Endothelial cell of umbilical vein (primary cell): Measurements from ENCODE around the gene EDAR. TPM values are rescaled to one million over a fixed set of nuclear protein-coding genes. Genes with fewer than 3 reads are reported as not detected.

ENCODE experiments used
- BruUV-seq: library from RNA; stranded (reverse); fragments of 400-500 nt; replicated peaks from 2 replicates; lab custom pipeline; 2021; lab: Mats Ljungman, UMichigan
- CTCF ChIA-PET: fragments of 300-600, 350-600 bp; sonication (Branson Sonifier 250); formaldehyde crosslinking; loops from one replicate; lab custom pipeline; 2021; ENCODE audit warnings: antibody characterized with exemption, inconsistent platforms; lab: Charles Lee
- POLR2A ChIA-PET: fragments of 300-600, 350-600 bp; sonication (Branson Sonifier 250); formaldehyde crosslinking; loops from one replicate; lab custom pipeline; 2021; ENCODE audit warnings: antibody characterized with exemption, inconsistent platforms; lab: Charles Lee
- DNase-seq: peaks from one replicate; pipeline ENCODE4 v3.0.0-alpha.2; 2011; ENCODE audit warnings: low read depth, low spot score
- FAIRE-seq: peaks from 2 replicates; lab custom pipeline; 2011; peaks lifted over from hg19 to GRCh38; lab: Jason Lieb, UNC
- H2AFZ ChIP-seq: 2 replicates; pipeline ENCODE4 v1.6.0; 2012; ENCODE audit warnings: low read depth, low read length, control low read depth, inconsistent platforms
- H3K27ac ChIP-seq: 2 replicates; pipeline ENCODE4 v1.5.1; 2011; ENCODE audit warnings: low read depth, mild to moderate bottlenecking, control low read depth, low read length, moderate library complexity; ENCODE audit not compliant: insufficient read depth
- H3K27me3 ChIP-seq, 2 experiments: 2 replicates each; pipeline versions ENCODE4 v1.6.0 to v1.6.1; 2011; ENCODE audit warnings: low read length in 2 of 2, mixed read lengths in 1 of 2; ENCODE audit not compliant: control insufficient read depth in 2 of 2, insufficient read depth in 2 of 2
- H3K36me3 ChIP-seq, 2 experiments: 2 replicates in 1 of 2; 3 replicates in 1 of 2; pipeline ENCODE4 v1.5.1; 2011; ENCODE audit warnings: low read length in 2 of 2, mild to moderate bottlenecking in 1 of 2, moderate library complexity in 1 of 2; ENCODE audit not compliant: control insufficient read depth in 2 of 2, insufficient read depth in 2 of 2; ENCODE audit errors: extremely low read depth in 1 of 2
- H3K4me1 ChIP-seq: 3 replicates; pipeline ENCODE4 v1.5.1; 2011; ENCODE audit warnings: mild to moderate bottlenecking, low read length; ENCODE audit not compliant: control insufficient read depth, insufficient read depth; ENCODE audit errors: extremely low read depth
- H3K4me2 ChIP-seq: 2 replicates; pipeline ENCODE4 v1.6.1; 2011; ENCODE audit warnings: low read length, control low read depth, mixed read lengths; ENCODE audit not compliant: insufficient read depth
- H3K4me3 ChIP-seq, 3 experiments: fragments of 200-600 bp in 1 of 3; sonication (generic), shearing (Covaris generic) in 1 of 3; replicated peaks in 1 of 3; 2 replicates each; pipeline ENCODE4 v1.5.1; 2011 to 2016; ENCODE audit warnings: control low read depth in 3 of 3, low read length in 3 of 3, mild to moderate bottlenecking in 2 of 3, inconsistent platforms in 1 of 3, low read depth in 1 of 3, moderate library complexity in 1 of 3; ENCODE audit not compliant: insufficient read depth in 1 of 3
- H3K79me2 ChIP-seq: 2 replicates; pipeline ENCODE4 v1.6.0; 2012; ENCODE audit warnings: low read length, inconsistent platforms; ENCODE audit not compliant: control insufficient read depth, insufficient read depth
- H3K9ac ChIP-seq: replicated peaks from 2 replicates; pipeline ENCODE3; 2011; ENCODE audit warnings: low read length, control low read depth; ENCODE audit not compliant: insufficient read depth; ENCODE audit errors: extremely low read depth
- H3K9me1 ChIP-seq: replicated peaks from 3 replicates; pipeline ENCODE4 v1.6.0; 2011; ENCODE audit warnings: mild to moderate bottlenecking, low read length; ENCODE audit not compliant: control insufficient read depth, insufficient read depth; ENCODE audit errors: extremely low read depth
- H3K9me3 ChIP-seq: replicated peaks from 2 replicates; pipeline ENCODE4 v1.5.1; 2012; ENCODE audit warnings: low read length, inconsistent platforms; ENCODE audit not compliant: control insufficient read depth, insufficient read depth
- H4K20me1 ChIP-seq: replicated peaks from 2 replicates; pipeline ENCODE3; 2011; ENCODE audit warnings: mild to moderate bottlenecking, low read length; ENCODE audit not compliant: control insufficient read depth, insufficient read depth; ENCODE audit errors: extremely low read depth
- CTCF ChIP-seq, 2 donors: IDR thresholded peaks; 1 replicate in 1 of 2; 2 replicates in 1 of 2; pipeline ENCODE4 v1.5.1; 2011; ENCODE audit warnings: low read length in 2 of 2, mild to moderate bottlenecking in 2 of 2, moderate library complexity in 2 of 2, control low read depth in 1 of 2, inconsistent platforms in 1 of 2, low read depth in 1 of 2; ENCODE audit not compliant: insufficient read depth in 1 of 2; ENCODE audit errors: extremely low read depth in 1 of 2
- EZH2 ChIP-seq: IDR thresholded peaks from 2 replicates; pipeline ENCODE4 v1.6.1; 2012; ENCODE audit warnings: borderline replicate concordance, low read depth, mild to moderate bottlenecking, moderate library complexity, low read length, inconsistent platforms; ENCODE audit not compliant: severe bottlenecking
- FOS ChIP-seq: IDR thresholded peaks from 2 replicates; pipeline ENCODE4 v1.6.1; 2011; ENCODE audit warnings: mild to moderate bottlenecking, low read length, moderate library complexity, borderline replicate concordance; ENCODE audit not compliant: insufficient read depth
- GATA2 ChIP-seq: IDR thresholded peaks from 2 replicates; pipeline ENCODE4 v1.7.0; 2011; ENCODE audit warnings: low read depth, mild to moderate bottlenecking, moderate library complexity, mixed read lengths, low read length; ENCODE audit not compliant: insufficient read length, insufficient read depth
- JUN ChIP-seq: IDR thresholded peaks from 2 replicates; pipeline ENCODE4 v1.6.1; 2011; ENCODE audit warnings: borderline replicate concordance, low read depth; ENCODE audit not compliant: insufficient read length, insufficient read depth
- MAX ChIP-seq: IDR thresholded peaks from 2 replicates; pipeline ENCODE4 v1.6.1; 2011; ENCODE audit not compliant: insufficient read depth, insufficient read length
- MYC ChIP-seq: IDR thresholded peaks from one replicate; pipeline ENCODE4 v1.6.1; 2011; ENCODE audit warnings: mild to moderate bottlenecking, low read depth, low read length
- POLR2A ChIP-seq: IDR thresholded peaks from 2 replicates; pipeline ENCODE4 v1.6.1; 2012; ENCODE audit warnings: low read depth, mild to moderate bottlenecking, control low read depth, low read length
- POLR2AphosphoS5 ChIP-seq: IDR thresholded peaks from 2 replicates; pipeline ENCODE4 v1.6.1; 2012; ENCODE audit warnings: low read depth, mild to moderate bottlenecking, control low read depth, low read length, moderate library complexity; ENCODE audit not compliant: insufficient read depth
- dilution Hi-C: fragments of 300-500 bp; cut with MboI; formaldehyde crosslinking; loops from one replicate; pipeline ENCODE4 v1.15.0; 2019; ENCODE audit warnings: low sequenced_read_pairs; ENCODE audit not compliant: extremely low pct_ligation_motif_present
- intact Hi-C: fragments of 100-400 bp; cut with micrococcal nuclease; formaldehyde crosslinking; loops from one replicate; pipeline ENCODE4 v1.10.0; 2022
- polyA plus RNA-seq, 4 experiments: library from polyadenylated mRNA; depleted of rRNA in 3 of 4; stranded (reverse) in 3 of 4; unstranded in 1 of 4; fragments of >200 nt; gene quantifications; 2 replicates each; pipeline versions ENCODE4 v1.2.1 to v1.2.3, GENCODE V29; 2011 to 2012; ENCODE audit warnings: missing spikeins in 1 of 4
- total RNA-seq: library from RNA; stranded (reverse); gene quantifications from 2 replicates; pipeline ENCODE4 v1.2.3, GENCODE V29; 2021

Gene EDAR
- total and polyA plus RNA-seq, 2 donors (not counting 3 experiments of a cell fraction or from before 2014, with no cell fraction given) = not detected

DNA sequence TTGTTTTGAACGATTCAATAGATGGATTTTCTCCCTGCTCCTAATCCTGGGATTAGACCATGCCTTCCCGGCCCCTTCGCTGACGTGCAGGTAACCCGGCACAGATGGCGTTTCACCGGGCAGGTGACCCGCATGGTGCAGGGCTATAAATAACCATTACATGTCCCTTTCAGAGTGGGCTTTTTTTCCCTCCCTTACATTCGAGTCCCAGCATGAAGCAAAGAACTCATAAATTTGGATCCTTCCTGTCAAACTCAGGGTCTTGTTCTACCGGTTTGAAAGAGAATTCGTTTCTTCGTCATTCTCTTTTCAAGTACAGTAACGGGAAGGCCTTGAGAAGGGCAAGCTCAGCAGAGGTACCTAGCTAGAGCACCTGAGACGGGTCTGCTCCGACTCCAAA lies 46.1 kb downstream of the EDAR start:
- ChIA-PET CTCF (no interaction called here), POLR2A (no interaction called here)
- no peak for DNase-seq
- H3K27ac ChIP-seq = no peak overlapping the region
- H4K20me1 ChIP-seq = no peaks in the 10 kb centered on the region
- no peaks in the 10 kb centered on the region for H3K79me2 ChIP-seq
- no peaks in the 10 kb centered on the region for H3K36me3 ChIP-seq
- TF ChIP-seq POLR2A (no peak), POLR2AphosphoS5 (no peak), EZH2 (no peak), MAX (no peak), FOS (no peak), CTCF (IDR thresholded peaks at IDR 0.05; ENCODE audit: extremely low read depth in 1 of 2, insufficient read depth in 1 of 2, low read depth in 1 of 2, low read length in 2 of 2) (no peak), MYC (no peak), GATA2 (no peak), JUN (no peak)
- H3K9me1 ChIP-seq = no peaks in the 10 kb centered on the region
- H3K9me3 ChIP-seq = no peaks in the 10 kb centered on the region
- intact Hi-C loops (no loop called here), dilution Hi-C loops (no loop called here)
- H3K27me3 ChIP-seq = no peaks in the 10 kb centered on the region
- no TSS peak for BruUV-seq
- H3K4me3 ChIP-seq = no peak overlapping the region
- no peak overlapping the region for H2AFZ ChIP-seq
- H3K9ac ChIP-seq = no peak overlapping the region
- no peaks in the 10 kb centered on the region for H3K4me1 ChIP-seq
- no peak overlapping the region for H3K4me2 ChIP-seq
- no peak for FAIRE-seq
